MCF 10A (cell line): ENCODE results near the gene UHRF1. TPM values are rescaled to one million over a fixed set of nuclear protein-coding genes. Genes with fewer than 3 reads are reported as not detected.

Experiments
- BruUV-seq: library from RNA; stranded (reverse); fragments of 400-500 nt; replicated peaks from 2 replicates; lab custom pipeline; 2021; lab: Mats Ljungman, UMichigan
- CTCF ChIA-PET: fragments of 300-600 bp; sonication (Branson Sonifier 250); formaldehyde crosslinking; extraction: SDS; loops from one replicate; lab custom pipeline; 2021; ENCODE audit warnings: antibody characterized with exemption, inconsistent platforms; lab: Yijun Ruan, JAX
- POLR2A ChIA-PET: fragments of 300-600, 350-650 bp; sonication (Branson Sonifier 250); formaldehyde crosslinking; extraction: SDS; loops from one replicate; lab custom pipeline; 2020; ENCODE audit warnings: antibody characterized with exemption, inconsistent platforms; lab: Yijun Ruan, JAX
- DNase-seq: peaks from one replicate; pipeline ENCODE4 v3.0.0-alpha.2; 2018; ENCODE audit not compliant: unreplicated experiment
- H3K27ac Mint-ChIP-seq: one replicate; pipeline ENCODE4 v1.8.0; 2022; ENCODE audit warnings: mild to moderate bottlenecking, low read depth, mixed read lengths; ENCODE audit not compliant: unreplicated experiment
- H3K27me3 Mint-ChIP-seq: one replicate; pipeline ENCODE4 v1.8.0; 2022; ENCODE audit warnings: mixed read lengths; ENCODE audit not compliant: insufficient read depth, unreplicated experiment
- H3K36me3 Mint-ChIP-seq: one replicate; pipeline ENCODE4 v1.8.0; 2022; ENCODE audit warnings: mild to moderate bottlenecking, moderate library complexity, mixed read lengths; ENCODE audit not compliant: insufficient read depth, unreplicated experiment
- H3K4me1 Mint-ChIP-seq: one replicate; pipeline ENCODE4 v1.8.0; 2022; ENCODE audit warnings: mixed read lengths; ENCODE audit not compliant: insufficient read depth, unreplicated experiment
- H3K4me3 Mint-ChIP-seq: one replicate; pipeline ENCODE4 v1.8.0; 2022; ENCODE audit warnings: mild to moderate bottlenecking, moderate library complexity, mixed read lengths; ENCODE audit not compliant: unreplicated experiment
- H3K9me3 Mint-ChIP-seq: one replicate; pipeline ENCODE4 v1.8.0; 2022; ENCODE audit warnings: mixed read lengths; ENCODE audit not compliant: unreplicated experiment
- CTCF ChIP-seq: fragments of 200-600 bp; IDR thresholded peaks from one replicate; pipeline ENCODE4 v1.8.0; 2022; ENCODE audit warnings: antibody characterized with exemption, mild to moderate bottlenecking; ENCODE audit not compliant: unreplicated experiment
- intact Hi-C: fragments of 100-400 bp; cut with micrococcal nuclease; formaldehyde crosslinking; loops from 2 replicates; pipeline ENCODE4 v1.14.1; 2022
- total RNA-seq: library from RNA; stranded (reverse); gene quantifications from 2 replicates; pipeline ENCODE4 v1.2.3, GENCODE V29; 2022

Gene UHRF1
- total RNA-seq, 1 experiment from 2014 or later = 16.0 TPM

GRCh38 chr19:5001615-5002014 lies 92.3 kb downstream of the UHRF1 start:
- no TSS peak for BruUV-seq
- Mint-ChIP-seq H3K9me3 (peaks cover 5% of the 10 kb centered on the region), H3K27me3 (no peaks in the 10 kb centered on the region), H3K27ac (peak overlapping the region; percentile 90), H3K4me3 (no peak overlapping the region), H3K4me1 (peaks cover 7% of the 10 kb centered on the region), H3K36me3 (peaks cover 13% of the 10 kb centered on the region)
- peak; percentile 41 for TF ChIP-seq CTCF
- intact Hi-C loops = no loop called here
- DNase-seq = peak; percentile 58
- ChIA-PET POLR2A (interaction anchor here (0.7 kb wide), 1 partner anchor 29 kb away, joined by 3 read pairs; no protein-coding TSS in a partner anchor), CTCF (interaction anchor here (0.6 to 1.4 kb wide), 11 partner anchors 12 to 93 kb away, joined by 3 to 6 read pairs (median 3); no protein-coding TSS in a partner anchor)

GRCh38 chr19:5002143-5002542 lies 92.8 kb downstream of the UHRF1 start:
- no TSS peak for BruUV-seq
- Mint-ChIP-seq H3K4me1 (peaks cover 7% of the 10 kb centered on the region), H3K27me3 (no peaks in the 10 kb centered on the region), H3K27ac (peak overlapping the region; percentile 90), H3K36me3 (peaks cover 13% of the 10 kb centered on the region), H3K4me3 (no peak overlapping the region), H3K9me3 (peaks cover 5% of the 10 kb centered on the region)
- ChIA-PET CTCF (interaction anchor here (0.6 to 1.4 kb wide), 10 partner anchors 12 to 88 kb away, joined by 3 to 7 read pairs (median 3); no protein-coding TSS in a partner anchor), POLR2A (interaction anchor here (0.7 kb wide), 1 partner anchor 28 kb away, joined by 3 read pairs; no protein-coding TSS in a partner anchor)
- TF ChIP-seq CTCF = no peak
- intact Hi-C loops = no loop called here
- peak; percentile 75 for DNase-seq

- intact Hi-C loops = no loop called here
- Mint-ChIP-seq H3K27ac (no peak overlapping the region), H3K27me3 (no peaks in the 10 kb centered on the region), H3K4me3 (no peak overlapping the region), H3K9me3 (peaks cover 5% of the 10 kb centered on the region), H3K36me3 (peaks cover 19% of the 10 kb centered on the region), H3K4me1 (peaks cover 7% of the 10 kb centered on the region)
- CTCF ChIA-PET = interaction anchor here (0.5 to 1.7 kb wide), 3 partner anchors 11 to 272 kb away, joined by 3 to 7 read pairs (median 4); no protein-coding TSS in a partner anchor
- TF ChIP-seq CTCF = no peak
- no TSS peak for BruUV-seq
- POLR2A ChIA-PET = no interaction called here
- DNase-seq = no peak
Observed at GRCh38 chr19:5003781-5004180, 94.5 kb downstream of the UHRF1 start.

GRCh38 chr19:5005096-5005495 lies 95.8 kb downstream of the UHRF1 start:
- BruUV-seq = no TSS peak
- peaks cover 2% of the 10 kb centered on the region for H3K9me3 Mint-ChIP-seq
- H3K27me3 Mint-ChIP-seq = no peaks in the 10 kb centered on the region

More at GRCh38 chr19:5005096-5005495, 95.8 kb downstream of the UHRF1 start:
- TF ChIP-seq CTCF = no peak
- DNase-seq = no peak
- peaks cover 23% of the 10 kb centered on the region for H3K36me3 Mint-ChIP-seq
- intact Hi-C loops = no loop called here
- no peak overlapping the region for H3K27ac Mint-ChIP-seq
- ChIA-PET POLR2A (interaction anchor here (1.2 kb wide), 1 partner anchor 12 kb away, joined by 3 read pairs; no protein-coding TSS in a partner anchor), CTCF (no interaction called here)
- no peak overlapping the region for H3K4me3 Mint-ChIP-seq
- H3K4me1 Mint-ChIP-seq = peaks cover 7% of the 10 kb centered on the region
